Sigmoid colon (tissue), 7 donors: ENCODE results near the gene SNIP1. TPM values are rescaled to one million over a fixed set of nuclear protein-coding genes. Genes with fewer than 3 reads are reported as not detected.
A peak's percentile ranks its signal among the peaks of the same experiment; 100 is the strongest.

Source experiments
- DNase-seq: peaks from one replicate; pipeline ENCODE4 v3.0.0-alpha.2; 2019
- H3K27ac ChIP-seq, 4 donors: fragments of 200-600 bp; sonication (generic); one replicate each; pipeline ENCODE4 v1.5.1; 2016 to 2019; ENCODE audit warnings: mild to moderate bottlenecking in 1 of 4
- H3K27me3 ChIP-seq, 3 donors: fragments of 200-600 bp; sonication (generic); one replicate each; pipeline ENCODE4 v1.5.1; 2019; ENCODE audit warnings: mild to moderate bottlenecking in 1 of 3
- H3K36me3 ChIP-seq, 4 donors: fragments of 200-600 bp; sonication (generic); one replicate each; pipeline ENCODE4 v1.5.1; 2016 to 2019
- H3K4me1 ChIP-seq, 4 donors: fragments of 200-600 bp; sonication (generic); one replicate each; pipeline ENCODE4 v1.5.1; 2017 to 2019
- H3K4me3 ChIP-seq, 4 donors: fragments of 200-600 bp; sonication (generic); one replicate each; pipeline ENCODE4 v1.5.1; 2017 to 2019; ENCODE audit warnings: mild to moderate bottlenecking in 2 of 4, moderate library complexity in 1 of 4
- H3K9me3 ChIP-seq, 4 donors: fragments of 200-600 bp in 3 of 4; sonication (generic) in 3 of 4; one replicate each; pipeline versions ENCODE4 v1.5.1 to v1.6.1; 2013 to 2019
- CTCF ChIP-seq, 4 experiments: fragments of 450-650 bp in 3 of 4; fragments of 200-600 bp in 1 of 4; IDR thresholded peaks; one replicate each; pipeline ENCODE4 v1.5.1; 2016 to 2019; ENCODE audit warnings: antibody characterized with exemption in 4 of 4, mild to moderate bottlenecking in 3 of 4, moderate library complexity in 2 of 4
- EP300 ChIP-seq, 4 donors: sonication (generic); formaldehyde crosslinking; IDR thresholded peaks; one replicate each; pipeline ENCODE4 v1.6.1; 2017; ENCODE audit warnings: antibody characterized with exemption in 4 of 4
- POLR2A ChIP-seq, 2 donors: fragments of 450-650 bp; IDR thresholded peaks; one replicate each; pipeline ENCODE4 v1.6.1; 2016; ENCODE audit warnings: antibody characterized with exemption in 2 of 2, mild to moderate bottlenecking in 2 of 2, moderate library complexity in 2 of 2
- POLR2AphosphoS5 ChIP-seq, 4 donors: sonication (generic); formaldehyde crosslinking; IDR thresholded peaks; one replicate each; pipeline ENCODE4 v1.6.1; 2017; ENCODE audit warnings: antibody characterized with exemption in 4 of 4
- WGBS, 2 donors: extraction: QIAGEN DNeasy Blood & Tissue Kit; methylation state at CpG; one replicate each; pipeline ENCODE4 v1.1.7; 2013; 5-methylcytosine and 5-hydroxymethylcytosine counted together
- intact Hi-C: fragments of 100-400 bp; cut with DNase I; formaldehyde crosslinking; loops from one replicate; pipeline ENCODE4 v1.15.1; 2023
- polyA plus RNA-seq, 3 donors: library from polyadenylated mRNA; stranded (reverse); fragments of 200-250 nt; gene quantifications; one replicate each; pipeline ENCODE4 v1.2.3, GENCODE V29; 2013
- total RNA-seq, 4 donors: library from RNA; depleted of rRNA; stranded (reverse); fragments of >200 nt; gene quantifications; one replicate each; pipeline ENCODE4 v1.1.0, GENCODE V29; 2016
- donor health status: healthy with polysubstance abuse.
- donor health status: Bipolar disorder and iron deficiency.
- donor health status: healthy.

Gene SNIP1
- total and polyA plus RNA-seq, 7 donors = 3.6 to 20.4 (median 7.2) TPM

GRCh38 chr1:37502104-37502503 lies 52.0 kb downstream of the SNIP1 start:
- Histone ChIP-seq H3K27me3 (no peaks in the 10 kb centered on the region), H3K4me3 (no peak overlapping the region), H3K4me1 (peaks cover 0 to 38% (median 23%) of the 10 kb centered on the region in 4 donors), H3K27ac (peak overlapping the region in 1 of 4 donors; percentile 40), H3K36me3 (peaks cover 0 to 66% (median 27%) of the 10 kb centered on the region in 4 donors), H3K9me3 (no peaks in the 10 kb centered on the region)
- TF ChIP-seq EP300 (IDR thresholded peaks at IDR 0.05) (no peak), CTCF (IDR thresholded peaks at IDR 0.05) (no peak), POLR2A (IDR thresholded peaks at IDR 0.05) (no peak), POLR2AphosphoS5 (IDR thresholded peaks at IDR 0.05) (no peak)
- intact Hi-C loops = no loop called here
- no peak for DNase-seq

- intact Hi-C loops = no loop called here
- peak overlapping the region in 1 of 4 donors; percentile 40 for H3K27ac ChIP-seq
- no peaks in the 10 kb centered on the region for H3K27me3 ChIP-seq
- H3K4me3 ChIP-seq = no peak overlapping the region
- TF ChIP-seq EP300 (IDR thresholded peaks at IDR 0.05) (no peak), POLR2A (IDR thresholded peaks at IDR 0.05) (no peak), CTCF (IDR thresholded peaks at IDR 0.05) (no peak), POLR2AphosphoS5 (IDR thresholded peaks at IDR 0.05) (no peak)
- 89 to 95% methylated on average over 5 of the region's 5 CpGs for WGBS, 2 donors
- peaks cover 0 to 38% (median 23%) of the 10 kb centered on the region in 4 donors for H3K4me1 ChIP-seq
- no peaks in the 10 kb centered on the region for H3K9me3 ChIP-seq
- peaks cover 0 to 62% (median 23%) of the 10 kb centered on the region in 4 donors for H3K36me3 ChIP-seq
- no peak for DNase-seq
Observed at GRCh38 chr1:37501661-37502060, 52.4 kb downstream of the SNIP1 start.

- Histone ChIP-seq H3K9me3 (no peaks in the 10 kb centered on the region), H3K4me1 (peaks cover 0 to 38% (median 23%) of the 10 kb centered on the region in 4 donors), H3K4me3 (no peak overlapping the region), H3K27me3 (no peaks in the 10 kb centered on the region), H3K27ac (peak overlapping the region; percentile 39 to 81 (median 71)), H3K36me3 (peaks cover 0 to 63% (median 23%) of the 10 kb centered on the region in 4 donors)
- TF ChIP-seq CTCF (IDR thresholded peaks at IDR 0.05) (no peak), POLR2AphosphoS5 (IDR thresholded peaks at IDR 0.05) (peak; percentile 12 to 54 (median 44)), EP300 (IDR thresholded peaks at IDR 0.05) (no peak), POLR2A (IDR thresholded peaks at IDR 0.05) (no peak)
- no peak for DNase-seq
- 52 to 80% methylated on average over 4 of the region's 4 CpGs for WGBS, 2 donors
- intact Hi-C loops = loop anchor here (5.0 kb wide), 1 partner anchor 58 kb away; the partner anchor contains the start of gene DNALI1
Observed at GRCh38 chr1:37498872-37499617, 55.0 kb downstream of the SNIP1 start.

GRCh38 chr1:37497832-37498231 lies 56.3 kb downstream of the SNIP1 start:
- WGBS, 2 donors = 21 to 69% methylated on average over 2 of the region's 2 CpGs

More at GRCh38 chr1:37497832-37498231, 56.3 kb downstream of the SNIP1 start:
- DNase-seq = no peak
- Histone ChIP-seq H3K36me3 (peaks cover 0 to 63% (median 30%) of the 10 kb centered on the region in 4 donors), H3K4me3 (no peak overlapping the region), H3K4me1 (peaks cover 0 to 38% (median 23%) of the 10 kb centered on the region in 4 donors), H3K27ac (peak overlapping the region in 3 of 4 donors; percentile 67 to 81 (median 75)), H3K9me3 (no peaks in the 10 kb centered on the region), H3K27me3 (no peaks in the 10 kb centered on the region)
- intact Hi-C loops = loop anchor here (1.0 to 5.0 kb wide), 2 partner anchors 28 to 59 kb away; partner anchors contain the start of gene DNALI1
- no peak for TF ChIP-seq EP300 (IDR thresholded peaks at IDR 0.05)
- TF ChIP-seq POLR2A (IDR thresholded peaks at IDR 0.05) = no peak
- TF ChIP-seq CTCF (IDR thresholded peaks at IDR 0.05) = no peak
- TF ChIP-seq POLR2AphosphoS5 (IDR thresholded peaks at IDR 0.05) = no peak
